Duodenal mucosa (tissue), 2 donors: ENCODE measurements around the gene EFCAB11.

Source experiments
- H3K27ac ChIP-seq: one replicate; pipeline ENCODE4 v1.7.0; 2013; ENCODE audit warnings: low read depth, low read length
- H3K27me3 ChIP-seq, 2 donors: one replicate each; pipeline ENCODE4 v1.7.0; 2013; ENCODE audit warnings: low read length in 2 of 2, control low read depth in 1 of 2; ENCODE audit not compliant: insufficient read depth in 2 of 2, control insufficient read depth in 1 of 2
- H3K36me3 ChIP-seq, 2 donors: one replicate each; pipeline ENCODE4 v1.7.0; 2013; ENCODE audit warnings: low read length in 2 of 2, control low read depth in 1 of 2; ENCODE audit not compliant: insufficient read depth in 2 of 2, control insufficient read depth in 1 of 2
- H3K4me1 ChIP-seq, 2 donors: one replicate each; pipeline ENCODE4 v1.7.0; 2013; ENCODE audit warnings: low read length in 2 of 2, control low read depth in 1 of 2; ENCODE audit not compliant: insufficient read depth in 2 of 2, control insufficient read depth in 1 of 2
- H3K4me3 ChIP-seq, 2 donors: one replicate each; pipeline ENCODE4 v1.7.0; 2013; ENCODE audit warnings: low read length in 2 of 2, low read depth in 1 of 2
- H3K9ac ChIP-seq, 2 donors: one replicate each; pipeline ENCODE4 v1.7.0; 2013; ENCODE audit warnings: low read length in 2 of 2, low read depth in 1 of 2
- H3K9me3 ChIP-seq, 2 donors: one replicate each; pipeline ENCODE4 v1.7.0; 2013; ENCODE audit warnings: low read length in 2 of 2, control low read depth in 1 of 2; ENCODE audit not compliant: control insufficient read depth in 1 of 2

EFCAB11 gene

DNA sequence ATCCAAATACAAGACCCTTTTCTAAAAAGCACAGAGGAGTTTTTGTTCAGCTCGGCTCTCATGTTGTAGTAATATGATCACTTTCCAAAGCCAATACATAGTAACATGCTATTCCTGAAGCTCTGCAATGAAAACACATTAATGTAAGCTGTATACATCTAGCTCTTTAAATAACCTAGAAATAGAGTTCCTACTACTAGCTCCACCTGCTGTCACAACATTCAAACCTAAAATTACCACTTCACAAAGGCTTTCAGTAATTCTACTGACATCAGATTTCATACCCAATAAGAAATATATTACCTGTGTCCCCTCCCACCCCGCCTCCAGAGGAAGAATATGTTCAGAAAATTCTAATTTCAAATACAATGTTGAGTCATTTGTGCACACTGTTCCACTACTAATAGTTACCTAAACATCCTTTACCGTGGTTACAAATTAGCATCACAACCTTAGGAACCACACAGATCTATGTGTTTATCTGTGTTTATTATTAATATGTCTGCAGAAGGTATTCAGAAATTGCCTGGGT, 17.8 kb downstream of the EFCAB11 start:
- Histone ChIP-seq H3K27ac (no peak overlapping the region), H3K9me3 (no peaks in the 10 kb centered on the region), H3K36me3 (no peaks in the 10 kb centered on the region), H3K27me3 (no peaks in the 10 kb centered on the region), H3K9ac (no peak overlapping the region), H3K4me3 (no peak overlapping the region), H3K4me1 (no peaks in the 10 kb centered on the region)

DNA sequence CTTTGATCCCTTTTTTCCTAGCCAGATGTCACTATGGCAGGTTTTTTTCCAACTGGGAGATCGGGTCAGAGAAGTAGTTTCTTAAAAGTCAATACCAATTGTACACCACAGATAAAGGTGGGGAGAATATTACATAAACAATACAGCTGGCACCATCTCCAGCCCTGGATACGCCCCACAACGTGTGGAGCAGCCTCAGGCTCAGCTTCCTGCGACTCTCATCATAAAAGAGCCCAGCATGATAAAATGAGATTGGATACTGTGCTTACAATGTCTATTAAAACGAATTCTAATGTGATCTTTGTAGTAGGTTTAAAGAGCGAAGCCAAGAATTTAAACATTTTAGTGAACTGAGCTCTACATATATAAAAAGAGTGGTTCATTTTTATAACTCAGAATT, 21.5 kb downstream of the EFCAB11 start:
- no peaks in the 10 kb centered on the region for H3K27me3 ChIP-seq
- H3K9me3 ChIP-seq = no peaks in the 10 kb centered on the region
- no peaks in the 10 kb centered on the region for H3K4me1 ChIP-seq
- no peak overlapping the region for H3K27ac ChIP-seq
- no peak overlapping the region for H3K4me3 ChIP-seq
- H3K9ac ChIP-seq = no peak overlapping the region
- peaks cover 0 to 3% of the 10 kb centered on the region in 2 donors for H3K36me3 ChIP-seq

DNA sequence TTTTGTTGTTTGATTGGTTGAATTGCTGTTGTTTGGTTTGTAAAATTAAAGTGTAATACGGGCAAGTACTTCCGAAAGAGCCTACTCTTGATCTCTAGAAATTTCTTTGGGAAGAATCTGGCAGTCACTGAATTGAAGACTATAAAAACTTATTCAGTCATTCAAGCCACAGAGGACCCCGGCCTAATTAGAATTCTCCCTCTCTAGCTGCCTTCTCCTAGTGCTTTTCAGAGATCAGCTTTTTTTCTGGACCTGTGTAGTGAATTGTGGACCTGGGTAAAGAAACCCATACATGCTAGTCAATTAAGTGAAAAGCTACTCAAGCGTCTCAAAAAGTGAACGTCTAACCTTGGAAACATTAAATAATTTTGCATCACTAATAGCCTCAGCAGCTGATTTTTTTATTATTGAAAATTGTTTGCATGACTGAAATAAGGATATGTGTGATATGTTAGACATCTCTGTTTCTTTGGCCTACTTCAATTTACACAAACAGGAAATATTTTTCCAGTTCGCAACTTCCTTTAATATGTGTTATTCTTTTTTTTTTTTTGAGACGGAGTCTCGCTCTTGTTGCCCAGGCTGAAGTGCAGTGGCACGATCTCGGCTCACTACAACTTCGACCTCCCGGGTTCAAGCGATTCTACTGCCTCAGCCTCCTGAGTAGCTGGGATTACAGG, 27.2 kb downstream of the EFCAB11 start:
- no peak overlapping the region for H3K27ac ChIP-seq
- H3K4me1 ChIP-seq = peaks cover 0 to 7% of the 10 kb centered on the region in 2 donors
- peaks cover 0 to 3% of the 10 kb centered on the region in 2 donors for H3K36me3 ChIP-seq
- H3K9ac ChIP-seq = no peak overlapping the region
- no peak overlapping the region for H3K4me3 ChIP-seq
- H3K9me3 ChIP-seq = no peaks in the 10 kb centered on the region
- no peaks in the 10 kb centered on the region for H3K27me3 ChIP-seq

DNA sequence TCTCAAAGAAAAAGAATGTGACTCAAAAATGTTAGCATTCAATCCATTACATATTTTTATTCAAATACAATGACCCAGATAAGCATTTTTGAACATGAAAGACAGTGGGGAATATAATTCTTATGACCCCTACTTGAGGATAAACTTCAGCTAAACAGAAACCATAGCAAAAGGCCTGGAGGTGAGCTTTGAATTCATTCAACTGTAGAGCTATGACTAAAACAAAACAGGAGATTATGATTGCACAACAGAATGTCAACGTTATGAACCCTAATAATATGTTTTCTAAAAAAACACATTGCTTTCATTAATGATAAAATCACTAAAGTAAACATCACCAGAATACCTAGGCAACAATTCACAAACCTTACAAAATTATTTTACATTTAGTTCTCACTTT, 27.8 kb downstream of the EFCAB11 start:
- Histone ChIP-seq H3K9me3 (no peaks in the 10 kb centered on the region), H3K36me3 (peaks cover 0 to 3% of the 10 kb centered on the region in 2 donors), H3K27ac (no peak overlapping the region), H3K9ac (no peak overlapping the region), H3K4me1 (peaks cover 0 to 7% of the 10 kb centered on the region in 2 donors), H3K27me3 (no peaks in the 10 kb centered on the region), H3K4me3 (no peak overlapping the region)

DNA sequence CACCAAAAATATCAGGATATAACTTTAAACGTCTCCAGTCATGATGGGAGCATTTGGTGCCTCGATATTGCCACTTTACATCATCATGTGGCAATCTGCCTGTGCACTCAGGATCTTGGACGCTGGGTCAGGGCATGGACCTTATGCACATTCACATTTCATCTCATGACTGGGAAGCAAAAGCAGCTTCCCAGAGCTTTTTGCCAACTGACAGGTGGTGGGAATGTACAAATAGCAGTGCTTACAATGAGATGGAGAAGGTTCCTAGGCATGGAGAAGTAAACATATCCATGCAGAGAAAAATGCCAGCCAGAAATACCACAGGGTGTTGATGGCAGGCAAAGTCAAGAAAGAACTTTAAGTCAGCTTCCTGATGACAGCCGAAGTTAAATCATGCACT, 30.3 kb downstream of the EFCAB11 start:
- Histone ChIP-seq H3K36me3 (no peaks in the 10 kb centered on the region), H3K27me3 (no peaks in the 10 kb centered on the region), H3K4me3 (no peak overlapping the region), H3K4me1 (peaks cover 0 to 7% of the 10 kb centered on the region in 2 donors), H3K27ac (no peak overlapping the region), H3K9ac (no peak overlapping the region), H3K9me3 (no peaks in the 10 kb centered on the region)

DNA sequence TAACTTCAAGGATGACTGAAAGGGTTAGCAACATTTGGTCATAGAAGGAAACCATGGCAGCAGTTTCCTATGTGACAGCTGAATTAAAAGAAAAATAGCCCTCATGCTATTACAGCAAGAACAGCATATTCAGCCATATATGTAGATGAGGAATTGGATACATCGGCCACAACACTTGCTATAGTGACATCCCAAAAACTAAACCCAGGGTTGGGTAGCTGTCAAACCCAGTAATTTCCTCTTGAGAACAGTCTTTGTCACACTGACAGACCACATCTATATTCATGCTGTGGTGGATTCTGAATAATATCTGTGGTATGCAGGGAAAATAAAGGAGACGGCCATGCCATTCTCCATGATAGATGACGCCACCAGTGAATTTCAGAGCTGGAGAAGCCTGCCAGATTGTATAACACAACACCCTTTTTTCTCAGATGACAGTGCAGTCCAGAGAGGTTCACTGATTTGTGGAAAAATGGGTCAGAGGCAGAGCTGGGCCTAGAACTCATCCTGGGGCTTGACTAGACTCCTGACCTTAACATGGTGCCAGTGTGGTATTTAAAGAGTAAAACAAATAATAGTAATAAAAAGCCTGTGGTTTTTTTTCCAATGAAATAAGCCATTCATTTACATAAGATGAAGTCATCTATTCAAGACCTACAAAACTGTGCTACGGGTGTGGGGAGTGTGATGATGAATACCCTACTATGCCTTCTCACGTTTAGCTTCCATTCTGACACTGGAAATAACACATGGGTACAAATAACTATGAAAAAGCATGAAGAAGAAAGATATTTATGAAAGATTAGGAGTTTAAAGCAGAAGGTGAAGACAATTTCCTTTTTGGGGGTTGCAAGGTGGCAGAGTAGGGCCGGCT, 32.3 kb downstream of the EFCAB11 start:
- peaks cover 0 to 7% of the 10 kb centered on the region in 2 donors for H3K4me1 ChIP-seq
- H3K27me3 ChIP-seq = no peaks in the 10 kb centered on the region
- no peak overlapping the region for H3K9ac ChIP-seq
- no peak overlapping the region for H3K4me3 ChIP-seq
- no peaks in the 10 kb centered on the region for H3K9me3 ChIP-seq
- H3K36me3 ChIP-seq = no peaks in the 10 kb centered on the region
- H3K27ac ChIP-seq = no peak overlapping the region

DNA sequence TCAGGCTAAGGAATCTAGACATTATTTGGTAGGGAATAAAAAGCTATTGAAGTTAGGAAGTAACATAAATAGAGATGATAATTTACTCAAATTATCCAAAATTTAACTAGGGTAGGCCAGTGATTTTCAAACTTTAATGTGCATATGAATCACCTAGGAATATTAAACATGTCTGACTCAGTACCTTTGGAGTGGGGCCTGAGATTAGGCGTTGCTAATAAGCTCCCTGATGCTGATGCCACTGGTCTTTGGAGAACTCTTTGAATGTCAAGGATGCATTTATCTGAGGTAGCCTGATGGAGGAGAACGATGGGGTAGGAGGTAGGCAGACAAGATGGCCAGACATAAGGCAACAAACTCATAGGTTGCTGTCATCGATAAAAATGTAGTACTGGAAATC, 33.2 kb downstream of the EFCAB11 start:
- no peaks in the 10 kb centered on the region for H3K9me3 ChIP-seq
- H3K36me3 ChIP-seq = no peaks in the 10 kb centered on the region
- H3K27ac ChIP-seq = no peak overlapping the region
- H3K27me3 ChIP-seq = no peaks in the 10 kb centered on the region
- no peak overlapping the region for H3K9ac ChIP-seq
- peaks cover 0 to 7% of the 10 kb centered on the region in 2 donors for H3K4me1 ChIP-seq
- H3K4me3 ChIP-seq = no peak overlapping the region

DNA sequence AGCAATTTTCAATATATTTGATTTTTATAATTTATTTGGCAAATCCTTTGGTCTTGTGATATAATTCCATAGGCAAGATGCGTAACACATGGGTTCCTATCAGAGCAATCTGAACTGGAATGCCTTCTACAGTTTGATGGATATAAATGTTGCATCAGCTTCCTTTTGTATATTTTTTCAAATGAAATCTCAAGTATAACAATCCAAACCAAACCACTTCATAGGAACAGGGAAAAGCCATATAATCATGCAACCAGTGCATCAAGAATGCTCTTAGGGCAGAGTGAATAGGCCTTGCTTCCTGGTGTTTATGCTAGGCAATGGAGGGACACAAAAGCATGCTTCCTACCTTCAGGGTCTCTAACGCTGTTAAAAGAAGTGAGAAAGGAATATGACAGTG, 34.5 kb downstream of the EFCAB11 start:
- Histone ChIP-seq H3K9me3 (no peaks in the 10 kb centered on the region), H3K4me3 (no peak overlapping the region), H3K27ac (no peak overlapping the region), H3K9ac (no peak overlapping the region), H3K4me1 (peaks cover 0 to 7% of the 10 kb centered on the region in 2 donors), H3K36me3 (no peaks in the 10 kb centered on the region), H3K27me3 (no peaks in the 10 kb centered on the region)

DNA sequence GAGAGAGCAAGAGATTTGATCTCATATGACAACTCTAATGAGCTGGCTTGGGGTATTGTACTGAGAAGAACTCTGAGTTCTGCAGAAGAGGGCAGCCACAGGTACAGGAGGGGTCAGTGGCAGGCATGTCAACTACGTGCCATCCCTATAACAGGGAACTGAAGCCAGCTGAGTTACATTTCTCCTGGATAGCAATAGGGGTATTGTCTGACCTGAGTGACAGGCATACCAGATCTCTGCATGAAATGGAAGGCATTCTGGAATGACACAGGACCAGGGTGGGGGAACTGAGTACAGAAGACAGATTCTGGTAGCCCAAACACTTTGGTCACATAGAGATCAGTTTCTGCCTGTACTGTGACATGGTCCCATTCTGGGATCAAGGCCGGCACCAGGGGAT, 35.8 kb downstream of the EFCAB11 start:
- H3K9ac ChIP-seq = no peak overlapping the region
- H3K27me3 ChIP-seq = no peaks in the 10 kb centered on the region
- H3K4me1 ChIP-seq = no peaks in the 10 kb centered on the region
- H3K36me3 ChIP-seq = no peaks in the 10 kb centered on the region
- H3K4me3 ChIP-seq = no peak overlapping the region
- no peaks in the 10 kb centered on the region for H3K9me3 ChIP-seq
- no peak overlapping the region for H3K27ac ChIP-seq
